Stimulated activated CD4-positive, alpha-beta T cell treated with anti-CD3 and anti-CD28 coated beads, TNF-alpha, amount 100 ng/mL, for 1 hour (primary cell): ENCODE data around the gene DDIAS.
"Not testable (repeated sequence)": the region's sequence is repeated elsewhere in the genome, so short reads cannot be mapped to it uniquely, and the experiment has no call there.

Source experiments
- DNase-seq, 3 donors: peaks; one replicate each; pipeline ENCODE4 v3.0.0-alpha.2; 2020; ENCODE audit warnings: low read depth in 3 of 3, low spot score in 1 of 3

DDIAS gene

GRCh38 chr11:82962021-82962420 is 60.5 kb downstream of the DDIAS start:
- DNase-seq = not testable (repeated sequence)

- DNase-seq = no peak
These were observed 65.8 kb downstream of the DDIAS start for GRCh38 chr11:82967381-82967780.

GRCh38 chr11:82969811-82970210 is 68.3 kb downstream of the DDIAS start:
- DNase-seq = no peak

GRCh38 chr11:82970507-82971083 is 69.1 kb downstream of the DDIAS start:
- DNase-seq = not testable (repeated sequence)

- not testable (repeated sequence) for DNase-seq
These were observed 70.0 kb downstream of the DDIAS start for GRCh38 chr11:82971519-82971946.

- DNase-seq = no peak
These were observed 70.6 kb downstream of the DDIAS start for GRCh38 chr11:82972103-82972502.

GRCh38 chr11:82974135-82974534 is 72.6 kb downstream of the DDIAS start:
- no peak for DNase-seq

- no peak for DNase-seq
These were observed 73.3 kb downstream of the DDIAS start for GRCh38 chr11:82974851-82975250.

- no peak for DNase-seq
These were observed 74.3 kb downstream of the DDIAS start for GRCh38 chr11:82975882-82976281.

GRCh38 chr11:82976786-82977185 is 75.2 kb downstream of the DDIAS start:
- no peak for DNase-seq

- DNase-seq = no peak
These were observed 77.0 kb downstream of the DDIAS start for GRCh38 chr11:82978422-82979099.

GRCh38 chr11:82979824-82980223 is 78.3 kb downstream of the DDIAS start:
- DNase-seq = no peak

- DNase-seq = no peak
These were observed 78.8 kb downstream of the DDIAS start for GRCh38 chr11:82980292-82980691.

- no peak for DNase-seq
These were observed 79.4 kb downstream of the DDIAS start for GRCh38 chr11:82980947-82981346.

- DNase-seq = no peak
These were observed 80.3 kb downstream of the DDIAS start for GRCh38 chr11:82981852-82982251.
